ENCODE measurements around the gene LSM3. TPM values are rescaled to one million over a fixed set of nuclear protein-coding genes. Genes with fewer than 3 reads are reported as not detected.

LSM3 gene
- total RNA-seq, 1 donor from 2014 or later, result 24.9 TPM

DNA sequence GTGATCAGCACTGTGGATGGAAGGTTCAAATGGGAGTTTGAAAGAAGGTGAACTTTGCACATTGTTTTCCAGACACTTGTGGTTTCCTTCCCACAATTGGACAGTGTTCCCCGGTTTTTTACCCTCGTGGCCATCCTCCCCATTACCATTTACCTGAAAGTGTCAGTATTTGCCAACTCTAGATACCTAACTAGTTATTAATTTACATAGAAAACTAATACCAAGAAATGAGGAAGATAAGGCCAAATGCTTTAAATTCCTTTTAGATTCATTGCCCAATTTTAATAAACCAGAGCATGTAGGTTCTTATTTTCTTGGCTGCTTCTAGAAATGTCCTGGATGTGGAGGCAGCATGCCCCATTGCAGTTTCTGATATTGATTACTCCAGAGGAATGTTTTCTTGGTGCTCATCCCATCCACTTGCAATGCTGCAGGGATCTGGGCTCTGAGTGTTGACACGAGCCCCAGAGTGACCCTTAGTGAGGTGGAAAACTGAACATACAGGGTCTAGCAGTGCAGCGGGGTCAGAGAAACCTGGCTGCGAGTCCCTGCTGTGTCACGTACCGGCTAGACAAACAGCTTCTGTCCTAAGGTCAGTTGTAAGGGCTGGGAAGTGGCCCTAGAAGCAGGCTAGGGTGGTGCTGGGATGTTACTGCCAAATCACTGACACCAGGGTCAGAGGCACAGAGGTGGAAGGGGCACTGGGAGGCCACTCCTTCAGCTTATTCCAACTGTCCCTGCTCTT lies 23.5 kb downstream of the LSM3 start:
- DNase-seq (ENCODE audit: low read depth), result no peak
- H3K4me3 ChIP-seq (ENCODE audit: low read depth, low read length), result no peak overlapping the region
- TF ChIP-seq, protein P1, sequence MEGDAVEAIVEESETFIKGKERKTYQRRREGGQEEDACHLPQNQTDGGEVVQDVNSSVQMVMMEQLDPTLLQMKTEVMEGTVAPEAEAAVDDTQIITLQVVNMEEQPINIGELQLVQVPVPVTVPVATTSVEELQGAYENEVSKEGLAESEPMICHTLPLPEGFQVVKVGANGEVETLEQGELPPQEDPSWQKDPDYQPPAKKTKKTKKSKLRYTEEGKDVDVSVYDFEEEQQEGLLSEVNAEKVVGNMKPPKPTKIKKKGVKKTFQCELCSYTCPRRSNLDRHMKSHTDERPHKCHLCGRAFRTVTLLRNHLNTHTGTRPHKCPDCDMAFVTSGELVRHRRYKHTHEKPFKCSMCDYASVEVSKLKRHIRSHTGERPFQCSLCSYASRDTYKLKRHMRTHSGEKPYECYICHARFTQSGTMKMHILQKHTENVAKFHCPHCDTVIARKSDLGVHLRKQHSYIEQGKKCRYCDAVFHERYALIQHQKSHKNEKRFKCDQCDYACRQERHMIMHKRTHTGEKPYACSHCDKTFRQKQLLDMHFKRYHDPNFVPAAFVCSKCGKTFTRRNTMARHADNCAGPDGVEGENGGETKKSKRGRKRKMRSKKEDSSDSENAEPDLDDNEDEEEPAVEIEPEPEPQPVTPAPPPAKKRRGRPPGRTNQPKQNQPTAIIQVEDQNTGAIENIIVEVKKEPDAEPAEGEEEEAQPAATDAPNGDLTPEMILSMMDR (conservative IDR thresholded peaks at IDR 0.05; ENCODE audit: low read depth, low read length), result no peak

DNA sequence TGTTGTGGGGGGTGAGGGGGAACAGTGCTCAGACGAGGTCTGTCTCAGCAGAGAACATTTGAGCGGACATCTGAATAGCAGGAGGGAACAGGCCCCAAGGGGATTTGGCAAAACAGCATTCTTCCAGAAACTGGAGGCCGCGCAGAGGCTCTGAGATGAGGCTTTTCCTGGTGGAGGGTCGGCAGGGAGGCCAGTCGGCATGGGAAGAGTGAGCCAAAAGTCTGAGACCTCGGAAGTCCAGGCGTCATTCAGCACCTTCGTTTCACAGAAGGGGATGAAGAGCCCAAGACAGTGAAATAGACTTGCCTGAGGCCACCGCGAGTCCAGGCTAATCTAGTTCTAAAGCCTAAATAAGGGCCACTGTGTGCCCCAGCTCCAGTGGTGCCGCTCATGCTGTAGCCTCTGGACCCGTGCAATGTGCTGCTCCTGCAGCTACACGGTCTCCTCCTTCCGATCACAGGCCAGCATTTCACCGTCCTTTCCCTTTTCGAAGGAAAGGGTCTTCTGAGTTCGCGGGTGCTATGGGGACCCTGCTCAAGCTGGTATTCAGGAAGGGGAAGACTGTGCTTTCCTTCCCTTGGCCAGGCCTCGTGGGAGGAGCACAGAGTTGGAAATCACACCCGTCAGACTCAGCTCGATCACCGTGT lies 24.4 kb downstream of the LSM3 start:
- TF ChIP-seq, protein P1 (conservative IDR thresholded peaks at IDR 0.05; ENCODE audit: low read depth, low read length), result no peak
- DNase-seq (ENCODE audit: low read depth), result no peak
- no peak overlapping the region for H3K4me3 ChIP-seq (ENCODE audit: low read depth, low read length)

DNA sequence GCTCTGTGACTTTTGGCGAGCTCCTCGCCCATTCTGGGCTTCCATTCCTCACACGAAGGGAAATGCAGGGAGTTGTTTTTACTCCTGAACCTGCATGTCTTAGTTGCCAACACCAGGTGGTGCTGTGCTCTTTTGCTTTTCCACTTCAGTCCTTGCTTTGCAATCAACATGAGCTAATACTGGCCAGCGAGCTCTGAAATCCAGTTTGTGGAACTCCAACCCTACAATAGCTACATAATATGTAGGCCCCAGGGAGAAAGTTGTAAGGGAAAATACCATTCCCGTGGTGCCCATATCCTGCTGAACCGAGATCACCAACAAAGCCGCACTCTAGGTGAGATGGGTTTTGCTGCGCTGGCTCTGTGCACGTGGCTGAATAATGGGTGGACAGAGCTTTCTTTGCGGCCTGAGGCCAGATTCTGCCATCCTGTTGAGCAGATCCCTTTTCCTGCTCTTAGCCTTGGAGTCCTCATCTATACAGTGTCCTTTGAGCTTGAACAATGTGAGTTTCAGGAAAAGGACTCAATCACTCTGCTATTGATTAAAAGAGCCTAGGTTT lies 25.0 kb downstream of the LSM3 start:
- DNase-seq (ENCODE audit: low read depth), result no peak
- H3K4me3 ChIP-seq (ENCODE audit: low read depth, low read length), result no peak overlapping the region
- TF ChIP-seq, protein P1 (conservative IDR thresholded peaks at IDR 0.05; ENCODE audit: low read depth, low read length), result peak; percentile 95

DNA sequence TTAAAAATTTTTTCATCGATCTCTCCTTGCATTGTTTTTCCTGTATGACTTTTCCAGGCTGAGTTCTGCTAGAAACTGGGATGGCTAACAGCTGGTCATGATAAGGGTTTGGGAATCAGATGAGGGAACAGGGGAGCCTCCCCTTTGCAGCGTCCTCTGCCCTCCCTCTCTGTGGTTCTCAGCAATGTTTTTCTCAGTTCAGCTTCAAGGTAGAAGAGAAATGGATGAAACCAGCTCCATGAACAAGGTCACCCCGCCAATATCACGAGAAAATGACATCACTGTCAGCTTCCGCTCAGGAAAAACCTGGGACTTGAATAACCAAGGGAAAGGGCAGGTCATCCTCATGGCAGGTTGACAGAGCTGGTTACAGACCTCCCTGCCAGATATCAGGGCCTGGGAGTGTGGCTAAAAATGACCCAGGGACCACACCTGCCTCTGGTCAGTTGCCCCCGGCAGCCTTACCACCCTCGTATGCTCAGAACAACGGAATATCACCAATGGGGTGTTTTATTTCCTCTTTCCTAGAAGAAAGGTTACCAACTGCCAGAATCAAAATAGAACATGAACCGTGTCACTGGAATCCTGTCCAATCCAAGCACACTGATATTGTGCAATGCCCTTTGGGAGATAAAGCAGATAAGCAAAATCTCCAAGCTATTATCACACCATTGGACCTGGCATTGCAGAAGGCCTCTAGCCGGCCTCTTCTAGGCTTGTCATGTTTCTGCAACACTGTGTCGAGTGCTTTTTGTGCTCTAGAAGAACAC lies 26.1 kb downstream of the LSM3 start:
- TF ChIP-seq, protein P1 (conservative IDR thresholded peaks at IDR 0.05; ENCODE audit: low read depth, low read length), result no peak
- H3K4me3 ChIP-seq (ENCODE audit: low read depth, low read length), result no peak overlapping the region
- no peak for DNase-seq (ENCODE audit: low read depth)

DNA sequence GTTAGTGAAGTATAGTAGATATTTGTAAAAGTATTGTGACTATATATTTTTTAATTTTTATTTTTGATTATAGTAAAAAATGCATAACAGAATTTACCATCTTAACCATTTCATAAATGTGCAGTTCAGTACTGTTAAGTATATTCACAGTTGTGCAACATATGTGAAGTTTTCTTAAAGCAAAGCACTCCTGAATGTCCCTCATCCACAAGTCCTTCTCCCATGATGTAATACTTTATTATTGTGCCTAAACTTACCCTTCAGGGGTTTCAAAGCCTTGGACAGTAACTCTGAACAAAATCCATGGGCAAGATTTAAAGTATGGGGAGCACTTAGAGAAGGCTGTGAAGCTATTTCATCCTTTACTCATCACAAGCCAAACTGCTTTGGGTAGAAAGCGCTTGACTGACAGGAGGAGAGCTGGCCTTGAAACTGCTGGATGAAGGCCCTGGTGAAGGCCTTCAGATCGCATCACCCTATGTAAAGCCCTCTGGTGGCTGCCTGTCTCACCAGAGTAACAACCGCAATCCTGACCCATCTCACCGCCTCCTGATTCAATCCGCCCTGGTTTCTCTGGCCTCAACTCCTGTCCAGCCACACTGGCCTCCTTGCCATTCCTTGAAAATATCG lies 28.0 kb downstream of the LSM3 start:
- TF ChIP-seq, protein P1 (conservative IDR thresholded peaks at IDR 0.05; ENCODE audit: low read depth, low read length), result no peak
- no peak overlapping the region for H3K4me3 ChIP-seq (ENCODE audit: low read depth, low read length)
- no peak for DNase-seq (ENCODE audit: low read depth)

DNA sequence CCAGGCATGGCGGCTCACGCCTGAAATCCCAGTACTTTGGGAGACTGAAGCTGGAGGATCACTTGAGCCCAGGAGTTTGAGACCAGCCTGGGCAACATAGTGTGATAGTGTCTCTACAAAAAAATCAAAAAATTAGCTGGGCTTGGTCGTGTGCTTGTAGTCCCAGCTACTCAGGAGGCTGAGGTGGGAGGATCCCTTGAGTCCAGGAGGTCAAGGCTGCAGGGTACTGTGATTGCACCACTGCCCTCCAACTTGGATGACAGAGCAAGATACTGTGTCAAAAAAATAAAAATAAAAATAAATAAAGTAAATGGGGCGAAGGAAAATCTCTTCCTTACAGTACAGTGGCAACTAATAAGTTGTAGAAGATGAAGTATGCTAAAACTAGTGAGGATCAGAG lies 29.6 kb downstream of the LSM3 start:
- DNase-seq (ENCODE audit: low read depth), result no peak
- H3K4me3 ChIP-seq (ENCODE audit: low read depth, low read length), result no peak overlapping the region
- TF ChIP-seq, protein P1 (conservative IDR thresholded peaks at IDR 0.05; ENCODE audit: low read depth, low read length), result no peak

All from epithelial cell of proximal tubule (primary cell).